OCI-LY1 (cell line): Measurements from ENCODE around the gene IKZF3.
A peak's percentile ranks its signal among the peaks of the same experiment; 100 is the strongest.
"Not testable (repeated sequence)": the region's sequence is repeated elsewhere in the genome, so short reads cannot be mapped to it uniquely, and the experiment has no call there.

Experiments
- H2AFZ ChIP-seq: fragments of 200-600 bp; sonication (generic), shearing (Covaris generic); 2 replicates; pipeline ENCODE4 v1.6.0; 2014; ENCODE audit warnings: antibody characterized with exemption, mild to moderate bottlenecking, low read length
- H3F3A ChIP-seq: fragments of 200-600 bp; sonication (generic), shearing (Covaris generic); 2 replicates; pipeline ENCODE4 v1.6.0; 2014; ENCODE audit warnings: mild to moderate bottlenecking, antibody characterized with exemption, low read length, moderate library complexity; ENCODE audit not compliant: insufficient read depth
- H3K27ac ChIP-seq: fragments of 200-600 bp; sonication (generic); 2 replicates; pipeline ENCODE4 v1.5.1; 2014; ENCODE audit warnings: low read length, mixed run types, mild to moderate bottlenecking, low read depth; ENCODE audit not compliant: poor library complexity, severe bottlenecking
- H3K27me3 ChIP-seq: fragments of 200-600 bp; sonication (generic); 2 replicates; pipeline ENCODE4 v1.6.0; 2014; ENCODE audit warnings: antibody characterized with exemption, mild to moderate bottlenecking, low read length, moderate library complexity; ENCODE audit not compliant: insufficient read depth
- H3K36me3 ChIP-seq: fragments of 200-600 bp; sonication (generic); 2 replicates; pipeline ENCODE4 v1.6.1; 2014; ENCODE audit warnings: mild to moderate bottlenecking, antibody characterized with exemption, low read length, moderate library complexity, mixed read lengths; ENCODE audit not compliant: insufficient read depth
- H3K4me1 ChIP-seq: fragments of 200-600 bp; sonication (generic); 2 replicates; pipeline ENCODE4 v1.5.1; 2014; ENCODE audit warnings: mild to moderate bottlenecking, low read length, moderate library complexity; ENCODE audit not compliant: insufficient read depth, severe bottlenecking
- H3K4me2 ChIP-seq: fragments of 200-600 bp; sonication (generic), shearing (Covaris generic); 2 replicates; pipeline ENCODE4 v1.6.1; 2014; ENCODE audit warnings: low read length
- H3K4me3 ChIP-seq: fragments of 200-600 bp; sonication (generic); 2 replicates; pipeline ENCODE4 v1.5.1; 2014; ENCODE audit warnings: low read length, low read depth, mild to moderate bottlenecking, mixed read lengths; ENCODE audit not compliant: poor library complexity, severe bottlenecking
- H3K79me2 ChIP-seq: fragments of 200-600 bp; shearing (Covaris generic); 2 replicates; pipeline ENCODE4 v1.6.1; 2016; ENCODE audit warnings: mixed run types, low read length, mixed read lengths; ENCODE audit not compliant: insufficient read depth
- H3K9ac ChIP-seq: fragments of 200-600 bp; sonication (generic), shearing (Covaris generic); 2 replicates; pipeline ENCODE4 v1.6.1; 2014; ENCODE audit warnings: mild to moderate bottlenecking, low read length, mixed read lengths
- H3K9me2 ChIP-seq: fragments of 200-600 bp; sonication (generic), shearing (Covaris generic); 2 replicates; pipeline ENCODE4 v1.6.1; 2014; ENCODE audit warnings: low read depth, mild to moderate bottlenecking, low read length, mixed read lengths
- H3K9me3 ChIP-seq: fragments of 200-600 bp; shearing (Covaris generic); 2 replicates; pipeline ENCODE4 v1.6.1; 2014; ENCODE audit warnings: low read length, mixed read lengths
- H4K20me1 ChIP-seq: fragments of 200-600 bp; sonication (generic), shearing (Covaris generic); 2 replicates; pipeline ENCODE4 v1.6.0; 2016; ENCODE audit warnings: mild to moderate bottlenecking, low read length; ENCODE audit not compliant: insufficient read depth
- EZH2 ChIP-seq: fragments of 200-600 bp; sonication (generic), shearing (Covaris generic); IDR thresholded peaks from 2 replicates; pipeline ENCODE4 v1.8.0; 2017; ENCODE audit warnings: borderline replicate concordance, mixed run types, mild to moderate bottlenecking, antibody characterized with exemption, low read length, moderate library complexity, mixed read lengths
- TF ChIP-seq, protein P1 (sequence below): fragments of 200-600 bp; sonication (generic), shearing (Covaris generic); IDR thresholded peaks from 2 replicates; pipeline ENCODE4 v1.5.1; 2017; ENCODE audit warnings: mild to moderate bottlenecking, antibody characterized with exemption, low read length, moderate library complexity, mixed read lengths

The IKZF3 gene

DNA sequence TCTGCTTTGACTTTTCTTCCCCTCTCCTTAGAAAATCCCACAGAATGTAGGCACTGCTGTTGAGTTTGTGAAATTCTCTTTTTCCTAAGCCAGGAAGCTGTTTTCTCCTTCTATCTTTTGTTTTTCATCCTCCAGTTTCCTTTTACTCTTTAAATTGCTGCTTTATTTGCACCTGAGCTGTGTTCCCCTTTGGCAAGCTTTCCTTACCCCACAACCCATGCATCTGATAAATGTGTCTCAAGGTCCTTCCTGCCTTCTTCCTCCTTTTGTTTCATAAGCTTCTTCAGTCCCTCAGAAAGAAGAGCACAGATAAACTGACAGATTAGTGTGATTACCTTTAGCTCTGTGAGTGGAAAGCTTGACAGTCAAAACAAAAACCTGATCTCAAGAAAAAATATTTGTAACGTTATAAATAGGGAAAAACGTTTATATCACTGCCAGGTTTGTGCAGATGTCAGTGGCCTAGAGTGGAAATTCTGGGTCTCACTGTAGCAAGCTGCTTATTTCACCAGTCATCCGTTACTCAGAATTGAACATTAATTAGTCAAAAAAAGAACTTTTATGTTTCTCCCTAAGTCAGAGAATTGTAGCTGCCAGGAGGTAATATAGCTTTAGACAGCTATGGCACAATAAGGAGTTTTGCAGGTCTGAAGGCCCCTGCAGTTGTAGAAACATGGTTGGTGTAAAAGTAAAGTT lies 30.7 kb upstream of the IKZF3 start:
- no peaks in the 10 kb centered on the region; the same call in 1 of the 2 replicates for H3F3A ChIP-seq
- H3K4me2 ChIP-seq, result peak overlapping the region; percentile 53
- no peaks in the 10 kb centered on the region for H3K9me2 ChIP-seq
- H3K36me3 ChIP-seq, result 0 out of 2 replicates have a peak, but pooled peaks cover 4% of the 10 kb centered on the region
- H3K9me3 ChIP-seq, result peaks cover 4% of the 10 kb centered on the region
- H3K27me3 ChIP-seq, result no peaks in the 10 kb centered on the region
- no peaks in the 10 kb centered on the region for H4K20me1 ChIP-seq
- H3K4me1 ChIP-seq, result peaks cover 32% of the 10 kb centered on the region
- TF ChIP-seq EZH2, result no peak
- TF ChIP-seq, protein P1, sequence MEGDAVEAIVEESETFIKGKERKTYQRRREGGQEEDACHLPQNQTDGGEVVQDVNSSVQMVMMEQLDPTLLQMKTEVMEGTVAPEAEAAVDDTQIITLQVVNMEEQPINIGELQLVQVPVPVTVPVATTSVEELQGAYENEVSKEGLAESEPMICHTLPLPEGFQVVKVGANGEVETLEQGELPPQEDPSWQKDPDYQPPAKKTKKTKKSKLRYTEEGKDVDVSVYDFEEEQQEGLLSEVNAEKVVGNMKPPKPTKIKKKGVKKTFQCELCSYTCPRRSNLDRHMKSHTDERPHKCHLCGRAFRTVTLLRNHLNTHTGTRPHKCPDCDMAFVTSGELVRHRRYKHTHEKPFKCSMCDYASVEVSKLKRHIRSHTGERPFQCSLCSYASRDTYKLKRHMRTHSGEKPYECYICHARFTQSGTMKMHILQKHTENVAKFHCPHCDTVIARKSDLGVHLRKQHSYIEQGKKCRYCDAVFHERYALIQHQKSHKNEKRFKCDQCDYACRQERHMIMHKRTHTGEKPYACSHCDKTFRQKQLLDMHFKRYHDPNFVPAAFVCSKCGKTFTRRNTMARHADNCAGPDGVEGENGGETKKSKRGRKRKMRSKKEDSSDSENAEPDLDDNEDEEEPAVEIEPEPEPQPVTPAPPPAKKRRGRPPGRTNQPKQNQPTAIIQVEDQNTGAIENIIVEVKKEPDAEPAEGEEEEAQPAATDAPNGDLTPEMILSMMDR, result no peak
- H3K79me2 ChIP-seq, result no peaks in the 10 kb centered on the region
- peak overlapping the region; percentile 57 for H3K9ac ChIP-seq
- peak overlapping the region; percentile 18 for H3K4me3 ChIP-seq
- H2AFZ ChIP-seq, result no peak overlapping the region
- peak overlapping the region; percentile 97 for H3K27ac ChIP-seq

DNA sequence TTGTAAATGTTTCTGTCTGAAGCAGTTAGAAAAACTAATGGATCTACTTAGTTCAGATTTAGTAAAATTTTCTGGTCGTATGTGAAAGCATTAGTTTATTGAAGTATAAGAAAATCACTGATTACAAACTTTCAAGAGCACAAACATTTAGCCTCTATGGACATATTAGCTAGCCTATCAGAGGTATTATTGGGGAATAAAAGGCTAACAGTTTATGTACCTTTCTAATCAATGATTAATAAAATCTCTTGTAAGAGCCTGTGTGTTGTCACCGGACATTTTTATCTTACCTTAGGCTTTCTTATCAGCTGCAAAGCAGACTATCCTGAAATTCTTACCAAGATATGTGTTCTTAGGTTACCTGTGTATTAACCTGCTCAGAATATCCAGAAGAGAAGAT lies 25.1 kb upstream of the IKZF3 start:
- no peak overlapping the region for H3K4me3 ChIP-seq
- no peaks in the 10 kb centered on the region for H3K27me3 ChIP-seq
- H3K4me1 ChIP-seq, result peaks cover 7% of the 10 kb centered on the region
- no peak overlapping the region for H3K9ac ChIP-seq
- H3K9me3 ChIP-seq, result no peaks in the 10 kb centered on the region
- H3K27ac ChIP-seq, result no peak overlapping the region
- no peaks in the 10 kb centered on the region for H3K36me3 ChIP-seq
- no peaks in the 10 kb centered on the region for H3F3A ChIP-seq
- no peaks in the 10 kb centered on the region for H3K79me2 ChIP-seq
- H2AFZ ChIP-seq, result no peak overlapping the region
- no peak for TF ChIP-seq EZH2
- TF ChIP-seq, protein P1, result no peak
- H3K4me2 ChIP-seq, result no peak overlapping the region
- no peaks in the 10 kb centered on the region for H4K20me1 ChIP-seq
- no peaks in the 10 kb centered on the region for H3K9me2 ChIP-seq

DNA sequence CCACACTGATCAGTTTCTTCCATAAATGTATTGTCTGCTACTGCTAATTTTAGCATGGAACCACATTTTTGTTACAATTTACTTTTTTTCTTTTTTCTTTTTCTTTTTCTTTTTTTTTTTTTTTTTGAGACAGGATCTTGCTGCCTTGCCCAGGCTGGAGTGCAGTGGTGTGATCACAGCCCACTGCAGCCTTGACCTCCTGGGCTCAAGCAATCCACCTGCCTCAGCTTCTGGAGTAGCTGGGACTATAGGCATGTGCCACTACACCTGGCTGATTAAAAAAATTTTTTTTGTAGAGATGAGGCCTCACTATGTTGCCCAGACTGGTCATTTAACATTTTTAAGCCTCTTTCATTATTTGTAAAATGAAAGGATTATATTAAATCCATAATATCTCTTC lies 23.0 kb upstream of the IKZF3 start:
- H3K4me2 ChIP-seq, result no peak overlapping the region
- H3F3A ChIP-seq, result no peaks in the 10 kb centered on the region
- no peaks in the 10 kb centered on the region for H3K4me1 ChIP-seq
- TF ChIP-seq, protein P1, result no peak
- TF ChIP-seq EZH2, result no peak
- H3K9me3 ChIP-seq, result no peaks in the 10 kb centered on the region
- H3K36me3 ChIP-seq, result no peaks in the 10 kb centered on the region
- no peaks in the 10 kb centered on the region for H3K27me3 ChIP-seq
- H3K79me2 ChIP-seq, result no peaks in the 10 kb centered on the region
- no peak overlapping the region for H3K4me3 ChIP-seq
- no peaks in the 10 kb centered on the region for H3K9me2 ChIP-seq
- H3K9ac ChIP-seq, result no peak overlapping the region
- H3K27ac ChIP-seq, result no peak overlapping the region
- no peaks in the 10 kb centered on the region for H4K20me1 ChIP-seq
- H2AFZ ChIP-seq, result no peak overlapping the region

DNA sequence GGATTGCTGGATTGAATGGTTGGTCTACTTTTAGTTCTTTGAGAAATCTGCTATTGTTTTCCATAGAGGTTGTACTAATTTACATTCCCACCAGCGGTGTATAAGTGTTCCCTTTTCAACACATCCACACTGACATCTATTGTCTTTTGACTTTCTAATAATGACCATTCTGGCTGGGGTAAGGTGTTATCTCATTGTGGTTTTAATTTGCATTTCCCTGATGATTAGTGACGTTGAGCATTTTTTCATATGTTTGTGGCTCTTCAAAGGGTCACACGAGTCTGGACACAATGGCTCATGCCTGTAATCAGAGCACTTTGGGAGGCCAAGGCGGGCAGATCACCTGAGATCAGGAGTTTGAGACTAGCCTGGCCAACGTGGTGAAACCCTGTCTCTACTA lies 22.0 kb upstream of the IKZF3 start:
- H3K36me3 ChIP-seq, H3K4me1 ChIP-seq, H3K9me3 ChIP-seq, H3K4me2 ChIP-seq, H3K4me3 ChIP-seq, H3K9ac ChIP-seq, H3K27me3 ChIP-seq, H3K27ac ChIP-seq, H2AFZ ChIP-seq, H3K9me2 ChIP-seq, H3F3A ChIP-seq, H4K20me1 ChIP-seq, H3K79me2 ChIP-seq: not testable (repeated sequence)
